GM21367 (cell line): ENCODE data around the gene CDKL5.
A peak's percentile ranks its signal among the peaks of the same experiment; 100 is the strongest.

ENCODE experiments used
- ATAC-seq: cut with Tn5 transposase; IDR thresholded peaks from one replicate; pipeline ENCODE4 v1.9.1; 2021; ENCODE audit not compliant: unreplicated experiment

CDKL5 gene

DNA sequence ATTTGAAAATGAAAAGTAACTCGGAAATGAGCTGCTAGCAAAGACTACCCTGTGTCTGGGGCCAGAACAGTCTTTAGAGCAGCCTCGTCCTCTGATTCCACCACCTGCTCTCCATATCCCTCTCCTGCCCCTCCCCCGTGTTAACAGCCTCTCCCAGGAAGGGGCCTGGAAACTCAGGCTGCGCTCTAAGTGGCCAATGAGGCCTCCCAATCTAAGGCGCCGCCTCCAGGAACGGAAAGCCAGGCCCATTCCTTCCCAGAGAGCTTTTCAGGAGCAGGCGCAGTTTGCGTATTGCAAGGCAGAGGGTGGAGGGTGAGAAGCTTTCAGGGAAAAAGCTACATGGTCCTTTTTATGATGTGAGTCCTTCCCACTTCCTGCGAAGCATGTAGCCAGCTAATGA lies 215.3 kb downstream of the CDKL5 start:
- ATAC-seq, result no peak

DNA sequence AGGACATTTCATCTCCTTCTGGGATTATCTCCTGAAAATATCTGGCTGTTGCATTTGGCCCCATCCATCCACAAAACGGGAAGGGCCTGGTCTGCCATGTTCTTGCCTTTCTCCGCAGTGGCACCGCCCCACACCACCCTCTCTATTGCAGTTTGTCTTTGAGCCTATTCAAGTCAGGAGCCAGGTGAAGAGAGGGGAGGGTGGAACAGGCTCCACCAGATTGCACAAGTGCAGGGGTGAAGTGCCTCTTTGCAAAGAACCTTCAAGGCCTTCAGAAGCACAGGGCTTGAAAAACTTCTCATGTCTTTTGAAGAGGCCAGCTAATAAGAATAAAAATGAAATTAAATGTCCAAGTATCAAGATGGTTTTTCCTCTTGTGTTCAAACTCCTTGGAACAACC lies 217.8 kb downstream of the CDKL5 start:
- ATAC-seq, result no peak

DNA sequence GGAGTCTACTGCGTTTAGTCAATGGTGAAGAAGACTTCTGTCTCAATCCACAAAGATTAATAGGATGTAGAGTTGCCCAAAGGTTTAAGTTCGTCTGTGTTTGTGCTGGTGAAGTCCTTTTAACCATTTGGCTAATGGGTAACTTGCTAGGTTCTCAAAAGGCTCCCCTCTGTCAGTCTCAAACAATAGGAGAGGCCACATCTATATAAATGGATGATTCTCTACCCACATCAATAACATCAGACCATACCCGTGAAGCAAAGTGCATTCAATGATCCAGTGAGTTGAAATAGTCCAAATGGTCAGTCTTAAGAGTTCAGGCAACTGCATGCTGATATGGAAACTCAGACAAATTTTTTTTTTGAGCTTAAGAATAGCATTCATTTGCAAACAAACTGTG lies 218.4 kb downstream of the CDKL5 start:
- ATAC-seq, result no peak

DNA sequence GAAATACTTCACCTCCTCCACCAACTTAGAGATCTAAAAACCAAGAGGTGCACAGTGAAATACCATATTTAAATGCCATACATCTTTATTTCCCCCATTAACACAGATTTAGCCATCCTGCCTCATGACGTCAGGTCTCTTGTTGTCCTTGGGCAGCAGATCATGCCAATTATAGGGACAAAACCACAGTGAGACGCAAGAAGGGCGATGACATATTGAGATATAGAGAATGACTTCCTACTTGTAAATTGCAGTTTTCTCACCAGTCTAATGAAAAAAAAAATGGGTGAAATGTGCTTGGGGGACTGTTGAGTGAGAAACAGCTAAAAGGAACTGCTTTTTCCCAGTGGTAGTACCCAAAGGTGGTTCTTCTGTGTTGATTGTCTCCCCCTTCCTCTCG lies 222.2 kb downstream of the CDKL5 start:
- ATAC-seq, result no peak

DNA sequence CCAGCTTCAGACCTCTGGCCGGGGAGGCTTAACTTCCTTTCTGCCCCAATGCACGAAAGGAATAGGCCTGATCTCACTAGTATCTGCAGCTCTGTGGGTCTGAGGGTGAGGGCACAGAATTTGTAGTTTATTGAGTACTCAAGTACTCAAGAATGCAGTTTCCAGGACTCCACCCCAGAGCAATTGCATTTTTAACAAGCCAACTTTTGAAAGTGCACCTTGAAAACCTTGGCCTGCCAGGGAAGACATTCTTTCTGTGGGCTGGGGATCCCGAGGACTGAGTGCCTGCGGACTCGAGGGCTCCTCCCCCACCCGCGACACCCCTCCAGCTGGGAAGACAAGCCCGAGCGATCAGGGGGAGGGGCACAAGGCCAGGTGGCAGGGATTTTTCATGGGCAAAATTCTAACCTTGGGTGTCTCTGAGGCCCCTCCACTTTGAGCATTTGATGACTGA lies 224.1 kb downstream of the CDKL5 start:
- ATAC-seq, result no peak

DNA sequence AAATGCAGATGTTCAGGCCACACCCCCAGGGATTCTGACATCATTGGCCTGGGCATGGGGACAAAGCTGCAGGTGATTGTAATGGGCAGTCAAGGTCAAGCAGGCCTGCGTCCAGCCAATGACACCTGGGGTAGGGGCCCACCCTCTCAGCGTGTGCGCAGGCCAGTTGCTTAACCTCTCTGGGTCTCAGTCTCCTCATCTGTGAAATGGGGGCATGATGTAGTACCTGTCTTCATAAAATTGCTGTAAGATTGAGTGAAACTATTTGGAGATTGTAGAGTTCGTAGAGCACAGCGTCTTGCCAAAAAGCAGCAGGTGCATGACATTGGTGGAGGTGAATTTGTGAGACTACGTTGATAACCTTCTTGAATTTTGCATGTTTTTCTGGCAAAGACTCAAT lies 225.3 kb downstream of the CDKL5 start:
- no peak for ATAC-seq

DNA sequence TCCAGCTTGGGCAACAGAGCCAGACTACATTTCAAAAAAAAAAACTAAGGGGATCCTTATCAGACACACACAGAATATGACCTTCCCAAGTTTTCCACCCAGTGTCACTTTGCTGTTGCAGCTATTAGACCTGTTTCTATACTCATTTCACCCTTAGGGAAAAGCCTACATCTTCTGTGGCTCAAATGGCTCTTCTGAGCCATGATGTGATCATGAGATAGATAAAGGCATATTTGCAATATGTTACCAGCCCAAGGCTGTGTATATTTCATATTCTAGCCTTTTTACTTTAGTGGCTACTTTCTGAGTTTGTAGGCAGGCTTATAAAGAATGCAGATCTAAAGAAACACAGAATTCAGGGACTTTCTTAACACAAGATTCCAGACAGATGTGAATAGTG lies 227.2 kb downstream of the CDKL5 start:
- ATAC-seq, result no peak

DNA sequence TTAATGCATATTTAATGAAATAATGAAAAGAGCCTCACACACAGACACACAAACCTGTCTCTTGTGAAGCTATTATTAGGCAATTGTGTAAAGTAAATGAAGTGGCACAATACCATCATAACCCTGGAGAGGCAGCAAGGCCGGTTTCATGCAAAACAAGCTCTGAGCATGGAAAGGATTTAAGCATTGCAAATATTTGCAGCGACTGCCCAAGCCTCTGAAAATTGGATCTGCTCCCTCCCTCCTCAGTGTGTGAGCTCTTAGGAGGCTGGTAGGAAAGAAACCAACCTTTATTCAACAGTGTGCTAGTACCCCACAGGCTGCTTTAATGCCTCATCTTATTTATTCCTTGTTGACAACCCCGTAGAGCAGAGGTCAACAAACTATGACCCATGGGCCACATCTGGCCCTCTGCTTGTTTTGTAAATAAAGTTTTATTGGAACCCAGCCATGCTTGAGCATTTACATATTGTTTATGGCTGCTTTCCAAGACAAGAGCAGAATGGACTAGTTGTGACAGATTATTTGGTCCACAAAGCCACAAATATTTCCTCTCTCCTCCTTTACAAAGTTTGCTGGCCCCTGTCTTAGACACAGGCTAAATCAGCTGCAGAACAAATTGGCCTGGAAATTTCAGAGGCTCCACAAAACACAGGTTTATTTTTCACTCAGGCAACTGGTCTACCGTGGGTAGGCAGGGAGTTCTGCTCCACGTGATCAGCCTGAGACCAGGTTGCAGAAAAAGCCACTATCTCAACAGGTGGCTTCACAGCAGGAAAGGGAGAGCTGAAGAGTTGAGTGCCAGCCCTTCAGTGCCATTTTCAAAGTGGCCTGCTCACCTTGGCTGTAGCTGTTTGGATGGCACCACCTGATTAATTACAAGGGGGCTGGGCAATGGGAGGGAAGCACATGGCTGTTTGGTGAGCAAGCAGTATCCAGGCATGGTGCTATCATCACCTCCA lies 229.7 kb downstream of the CDKL5 start:
- ATAC-seq, result no peak

DNA sequence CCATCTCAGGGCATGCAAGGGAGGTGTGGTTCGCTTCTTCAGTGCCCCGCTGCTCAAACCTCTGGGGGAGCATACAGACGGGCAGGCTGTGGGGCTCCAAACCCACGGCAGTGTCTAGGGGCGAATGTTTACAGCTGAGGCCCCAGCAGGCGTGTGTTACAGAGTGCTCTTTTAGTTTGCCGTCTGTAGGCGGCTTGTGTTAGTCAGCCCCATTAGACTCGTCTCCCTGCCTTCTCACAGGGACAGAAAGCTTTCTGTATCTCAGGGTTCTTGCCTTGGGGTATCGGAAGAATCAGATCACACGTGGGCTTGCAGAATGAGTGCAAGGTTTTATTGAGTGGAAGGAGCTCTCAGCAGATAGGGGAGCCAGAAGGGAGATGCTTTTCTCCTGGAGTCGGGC lies 235.9 kb downstream of the CDKL5 start:
- ATAC-seq, result no peak

DNA sequence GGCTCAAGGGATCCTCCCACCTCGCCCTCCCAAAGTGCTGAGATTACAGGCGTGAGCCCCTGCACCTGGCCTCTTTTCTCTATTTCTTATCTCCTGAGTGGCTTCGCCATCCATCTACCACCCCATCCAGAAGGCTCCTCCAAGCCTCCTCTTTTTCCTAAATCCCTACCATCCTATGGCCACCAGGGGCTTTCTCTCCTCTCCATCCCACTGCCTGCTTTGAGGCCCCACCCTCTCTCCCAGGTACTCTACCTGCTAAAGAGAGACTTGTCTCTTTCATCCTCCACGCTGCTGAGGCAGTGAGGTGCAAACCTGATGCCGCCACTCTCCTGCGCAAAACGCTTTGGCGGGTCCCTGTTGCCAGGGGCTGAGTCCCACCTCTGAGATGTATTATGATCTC lies 239.5 kb downstream of the CDKL5 start:
- no peak for ATAC-seq

DNA sequence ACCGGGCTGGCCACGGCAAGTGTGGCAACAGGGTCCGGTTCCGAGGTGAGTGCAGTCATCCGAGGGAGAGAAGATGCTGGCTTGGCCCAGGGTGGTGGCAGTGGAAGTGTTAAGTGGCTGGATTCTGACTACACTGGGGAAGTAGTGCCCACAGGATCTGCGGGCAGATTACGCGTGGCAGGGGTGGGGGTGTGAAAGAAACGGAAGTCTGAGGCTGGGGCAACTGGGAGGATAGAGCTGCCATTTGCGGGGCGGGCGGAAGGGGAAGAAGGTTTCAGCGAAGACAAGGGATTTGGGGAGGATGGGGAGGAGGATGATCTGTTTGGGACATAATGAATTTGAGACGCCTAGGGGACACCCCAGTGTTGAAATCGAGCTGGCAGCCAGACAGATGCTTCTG lies 241.2 kb downstream of the CDKL5 start:
- ATAC-seq, result no peak

DNA sequence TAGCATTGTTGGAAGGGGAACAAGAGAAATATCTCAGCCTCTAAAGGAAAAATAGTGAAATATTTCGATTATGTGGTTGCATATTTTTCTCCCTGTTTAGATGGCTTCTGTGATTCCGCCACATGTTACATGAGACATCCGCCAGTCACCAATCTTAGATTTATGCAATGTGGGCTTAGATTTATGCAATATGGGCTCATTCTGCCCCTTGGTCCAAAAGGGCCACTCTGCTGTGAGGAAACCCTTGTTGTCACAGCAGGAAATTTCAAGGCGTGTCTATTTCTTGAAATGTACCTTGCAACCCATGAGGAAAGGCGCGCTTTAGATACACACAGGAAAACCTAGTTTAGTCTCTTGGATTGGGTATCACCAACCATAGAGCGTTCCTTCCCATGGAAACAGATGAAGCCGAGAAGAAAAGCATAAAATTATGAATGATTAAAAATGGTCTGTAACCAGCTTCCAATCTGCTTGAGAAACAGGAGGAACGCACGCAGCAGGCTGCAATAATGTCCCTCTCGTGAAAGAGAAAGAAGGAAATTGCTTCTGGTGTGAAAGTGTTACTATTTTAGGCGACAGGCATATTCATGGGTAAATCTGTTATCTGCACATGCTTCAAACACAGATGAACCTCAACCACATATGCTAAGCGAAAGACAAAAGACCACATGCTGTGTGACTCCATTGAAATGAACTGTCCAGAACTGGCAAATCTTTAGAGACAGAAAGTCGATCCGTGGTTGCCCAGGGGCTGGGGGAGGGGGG lies 242.8 kb downstream of the CDKL5 start:
- ATAC-seq, result no peak

DNA sequence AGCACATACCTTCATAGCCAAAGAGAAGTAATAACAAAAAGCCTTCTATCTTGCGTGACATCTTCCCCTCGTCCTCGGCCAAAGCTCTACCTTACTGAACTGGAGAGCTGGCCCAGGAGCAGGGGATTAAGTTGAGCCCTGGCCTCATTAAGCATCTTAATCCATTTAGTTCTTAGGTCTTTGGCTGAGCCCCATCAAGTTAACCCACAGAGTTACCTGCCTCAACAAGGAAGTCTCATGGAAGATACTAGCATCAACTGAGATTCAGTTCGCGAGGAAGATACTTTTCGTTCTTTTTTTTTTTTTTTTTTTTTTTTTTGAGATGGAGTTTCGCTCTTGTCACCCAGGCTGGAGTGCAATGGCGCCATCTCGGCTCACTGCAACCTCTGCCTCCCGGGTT lies 246.6 kb downstream of the CDKL5 start, which contains the start of gene RS1:
Gene RS1 (minus strand): TSS at position 101 of the 400 bp plus-strand sequence. CDS start 40 bp downstream, at position 61.
- ATAC-seq, result no peak

DNA sequence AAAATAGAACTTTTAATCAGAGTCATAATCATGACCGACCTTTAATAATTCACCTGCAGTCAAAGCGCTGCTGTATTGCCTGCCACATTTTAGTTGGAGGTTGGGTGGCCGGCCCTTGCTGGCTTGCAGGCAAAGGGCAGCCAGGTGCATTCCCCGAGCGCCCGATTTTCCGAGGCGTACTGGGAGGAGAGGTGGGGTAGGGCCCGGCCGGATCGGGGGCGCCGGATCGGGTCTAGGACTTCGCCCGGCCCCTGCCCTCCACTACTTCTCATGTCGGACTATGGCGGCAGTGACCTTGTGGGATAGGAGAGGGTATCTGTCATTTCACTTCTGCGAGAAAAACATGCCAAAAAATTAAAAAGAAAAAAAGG lies 249.0 kb downstream of the CDKL5 start:
- ATAC-seq, result peak; percentile 41

DNA sequence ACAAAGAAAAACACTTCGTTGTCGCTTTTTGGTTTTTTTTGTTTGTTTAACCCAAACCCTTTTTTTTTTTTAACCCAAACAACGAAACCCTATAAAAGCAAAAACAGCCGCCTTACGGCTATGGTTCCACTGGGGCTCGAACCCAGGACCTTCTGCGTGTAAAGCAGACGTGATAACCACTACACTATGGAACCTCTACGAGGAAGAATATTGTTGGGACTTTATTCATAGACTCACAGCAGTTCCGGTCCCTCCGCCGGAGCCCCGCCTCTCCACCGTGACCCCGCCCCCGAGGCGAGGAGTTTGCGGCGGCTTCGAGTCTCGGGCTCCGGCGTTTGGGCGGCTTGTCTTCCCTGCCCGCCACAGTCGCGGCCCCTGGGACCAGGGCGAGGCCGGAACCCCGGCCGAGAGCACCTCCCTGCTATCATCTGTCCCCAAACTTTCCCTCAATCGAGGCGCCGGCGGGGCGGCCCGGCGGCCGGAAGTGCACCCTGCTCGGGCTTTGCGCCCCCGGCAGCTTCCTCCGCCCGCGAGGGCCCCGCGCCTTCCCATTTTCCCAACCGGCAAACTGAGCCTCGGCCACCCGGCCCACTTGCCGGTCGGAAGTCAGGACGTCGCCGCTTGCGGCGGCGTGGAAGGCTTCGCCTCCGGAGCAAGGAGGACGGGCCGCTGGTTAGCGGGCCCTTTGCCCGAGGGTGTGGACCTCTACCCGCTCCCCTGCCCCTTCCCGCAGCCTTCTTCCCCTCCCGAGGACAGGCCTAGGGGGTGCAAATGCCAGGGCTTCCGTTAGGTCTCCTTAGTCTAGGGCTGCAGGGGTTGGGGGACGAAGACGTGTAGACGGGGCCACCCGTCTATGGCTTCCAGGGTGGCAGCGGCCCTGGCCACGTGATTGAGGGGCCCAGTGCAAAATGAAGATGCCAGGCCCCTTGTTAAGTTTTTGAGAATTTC lies 249.7 kb downstream of the CDKL5 start:
- peak; percentile 79 for ATAC-seq

DNA sequence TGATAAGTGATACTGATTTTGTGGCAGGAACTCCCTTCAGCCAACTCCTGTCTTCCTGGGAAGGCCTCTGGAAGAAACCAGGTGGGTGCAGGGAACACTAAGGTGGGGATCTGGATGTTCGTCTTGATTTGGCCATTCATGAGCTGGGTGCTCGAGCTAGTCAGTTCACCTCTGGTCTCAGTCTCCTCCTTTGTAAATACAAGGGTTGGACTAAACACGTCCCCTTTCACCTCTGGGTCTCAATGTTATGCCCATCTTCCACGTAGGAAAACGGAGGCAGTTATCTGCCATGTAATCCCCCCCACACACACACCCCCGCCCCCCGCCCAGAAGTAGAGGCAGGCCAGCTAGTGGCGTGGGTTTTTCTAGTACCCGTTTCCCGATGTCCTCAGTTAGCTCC lies 250.6 kb downstream of the CDKL5 start:
- ATAC-seq, result no peak

DNA sequence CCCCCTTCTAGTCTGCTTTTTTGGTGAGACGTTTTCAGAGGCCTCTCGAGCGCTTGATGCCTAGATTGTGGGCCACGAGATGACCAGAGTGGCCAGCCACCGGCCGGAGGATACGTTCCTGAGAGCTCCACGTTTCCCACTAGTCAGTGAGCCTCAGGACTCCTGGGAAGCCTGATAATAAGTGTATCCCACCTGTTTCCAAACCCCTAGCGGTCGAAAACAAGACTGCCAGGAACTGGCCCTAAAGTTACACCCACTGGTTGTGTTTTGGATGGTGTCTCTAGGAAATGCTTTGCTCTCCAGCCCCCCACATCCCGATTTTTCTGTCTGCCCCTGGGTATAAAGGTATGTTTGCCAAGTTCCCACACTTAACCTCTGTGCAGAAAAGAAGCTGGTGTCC lies 251.1 kb downstream of the CDKL5 start:
- ATAC-seq, result no peak

DNA sequence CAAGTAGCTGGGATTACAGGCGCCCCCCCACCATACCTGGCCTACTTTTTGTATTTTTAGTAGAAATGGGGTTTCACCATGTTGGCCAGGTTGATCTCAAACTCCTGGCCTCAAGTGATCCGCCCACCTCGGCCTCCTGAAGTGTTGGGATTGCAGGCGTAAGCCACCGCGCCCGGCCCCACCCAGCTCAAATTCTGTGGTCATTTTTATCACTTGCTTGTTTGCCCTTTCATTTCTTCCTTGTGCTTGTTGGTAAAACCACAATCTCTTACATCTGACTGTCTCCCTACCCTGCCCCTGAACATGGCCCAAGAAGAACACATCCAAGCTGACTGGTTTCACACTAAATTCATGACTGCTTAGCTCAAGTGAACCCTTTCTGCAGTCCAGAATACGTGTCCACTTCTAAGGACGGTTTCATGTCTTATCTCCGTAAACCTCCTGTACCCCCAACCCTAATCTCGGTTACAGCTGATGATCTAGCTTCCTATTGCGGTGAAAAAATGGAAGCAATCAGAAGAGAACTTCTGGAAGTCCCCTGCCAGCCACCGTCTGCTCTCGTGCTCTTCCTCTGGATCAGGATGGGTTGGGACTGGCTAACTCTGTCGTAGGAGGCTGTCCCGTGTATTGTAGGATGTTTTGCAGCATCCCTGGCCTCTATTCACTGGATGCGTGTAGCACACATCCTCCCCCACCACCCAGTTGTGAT lies 251.9 kb downstream of the CDKL5 start:
- no peak for ATAC-seq

DNA sequence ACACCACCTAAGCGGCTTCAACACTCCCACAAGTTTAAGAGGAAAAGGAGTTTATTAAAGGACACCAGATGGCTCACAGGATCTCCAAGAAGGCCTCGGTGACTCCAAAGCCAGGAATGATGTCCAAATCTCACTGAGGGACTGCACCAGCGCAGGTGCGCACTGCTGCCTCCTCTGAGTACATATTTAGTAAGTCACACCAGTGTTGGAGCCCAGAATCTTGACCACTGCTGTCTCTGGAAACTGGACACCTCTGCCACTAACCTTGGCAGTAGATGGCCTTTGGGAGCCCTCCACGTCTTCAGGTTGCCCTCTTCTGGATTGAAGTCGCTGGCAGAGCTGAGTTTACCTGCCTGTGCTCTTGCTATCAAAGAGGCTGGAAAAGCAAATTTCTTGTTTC lies 256.6 kb downstream of the CDKL5 start:
- ATAC-seq, result no peak

DNA sequence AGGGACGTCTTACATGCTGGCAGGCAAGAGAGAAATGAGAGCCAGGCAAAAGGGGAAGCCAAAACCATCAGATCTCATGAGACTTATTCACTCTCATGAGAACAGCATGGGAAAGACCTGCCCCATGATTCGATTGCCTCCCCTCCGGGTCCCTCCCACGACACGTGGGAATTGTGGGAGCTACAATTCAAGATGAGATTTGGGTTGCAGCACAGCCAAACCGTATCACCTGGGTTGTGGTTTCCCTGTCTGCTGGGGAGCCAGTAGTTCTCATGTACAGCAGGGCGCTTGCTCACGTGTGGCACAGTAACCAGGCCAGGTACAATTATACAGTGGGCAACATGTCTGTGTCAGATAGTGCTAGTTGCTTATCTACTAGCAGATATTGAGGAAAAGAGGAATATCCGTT lies 257.6 kb downstream of the CDKL5 start:
- no peak for ATAC-seq
